Right cardiac atrium (tissue), 5 donors: ENCODE data around the gene DCTN3. TPM values are rescaled to one million over a fixed set of nuclear protein-coding genes. Genes with fewer than 3 reads are reported as not detected.
A peak's percentile ranks its signal among the peaks of the same experiment; 100 is the strongest.

ENCODE experiments used
- ATAC-seq, 2 donors: fragments of 200-7000 bp; cut with Tn5 transposase; one replicate each; pipeline versions ENCODE4 v1.8.0 to v1.9.1; 2020; ENCODE audit warnings: moderate library complexity in 2 of 2, mild to moderate bottlenecking in 1 of 2
- DNase-seq, 3 donors: peaks; one replicate each; pipeline ENCODE4 v3.0.0-alpha.2; 2020
- H3K27ac ChIP-seq: one replicate; pipeline ENCODE4 v1.5.1; 2013; ENCODE audit warnings: mild to moderate bottlenecking, low read length, control low read depth, moderate library complexity
- H3K27me3 ChIP-seq: one replicate; pipeline ENCODE4 v1.6.1; 2013; ENCODE audit not compliant: control insufficient read depth, insufficient read depth
- H3K4me1 ChIP-seq: one replicate; pipeline ENCODE4 v1.6.1; 2013; ENCODE audit warnings: low read length; ENCODE audit not compliant: control insufficient read depth, insufficient read depth
- H3K4me3 ChIP-seq: one replicate; pipeline ENCODE4 v1.5.1; 2013; ENCODE audit warnings: low read length, control low read depth
- H3K9me3 ChIP-seq: one replicate; pipeline ENCODE4 v1.6.1; 2013; ENCODE audit warnings: low read length; ENCODE audit not compliant: control insufficient read depth
- WGBS: extraction: QIAGEN DNeasy Blood & Tissue Kit; methylation state at CpG from one replicate; pipeline ENCODE4 v1.1.7; 2013; 5-methylcytosine and 5-hydroxymethylcytosine counted together
- intact Hi-C, 4 donors: fragments of 100-400 bp; cut with DNase I; formaldehyde crosslinking; loops; one replicate each; pipeline versions ENCODE4 v1.11.0 to v1.14.0; 2022 to 2023
- polyA plus RNA-seq: library from polyadenylated mRNA; stranded (reverse); fragments of 200-250 nt; gene quantifications from one replicate; pipeline ENCODE4 v1.2.3, GENCODE V29; 2013
- total RNA-seq, 4 donors: library from RNA; stranded (reverse); fragmentation: NEBNext Ultra II Directional; extraction: Animal tissue kit (Norgen Biotek cat#: 25700); gene quantifications; one replicate each; pipeline ENCODE4 v1.2.1, GENCODE V29; 2021
- donor health status: healthy with polysubstance abuse.
- donor health status: DM: no; HTN: yes; CAD: no.
- donor health status: DM: no; HTN: no; CAD: no.
- donor health status: DM: no; HTN: yes; CAD: no; lungs with severe emphysema.
- donor health status: DM: yes; HTN: yes; CAD: no.

DCTN3 gene
- total and polyA plus RNA-seq, 5 donors, result 99.3 to 128 (median 113) TPM

- peak; percentile 60 to 81 (median 81) for DNase-seq
- intact Hi-C loops, result loop anchor here in 1 of 4 donors (10.0 kb wide), 1 partner anchor 71 kb away; no protein-coding TSS in a partner anchor
- Histone ChIP-seq H3K4me3 (no peak overlapping the region), H3K27me3 (no peaks in the 10 kb centered on the region), H3K4me1 (no peaks in the 10 kb centered on the region), H3K9me3 (no peaks in the 10 kb centered on the region), H3K27ac (no peak overlapping the region)
- peak; percentile 24 for ATAC-seq
- WGBS, result 28% methylated on average over 3 of the region's 3 CpGs
These were observed 13.7 kb upstream of the DCTN3 start for GRCh38 chr9:34633851-34634550.

- WGBS, result 44% methylated on average over 5 of the region's 5 CpGs
- intact Hi-C loops, result loop anchor here in 1 of 4 donors (10.0 kb wide), 1 partner anchor 72 kb away; no protein-coding TSS in a partner anchor
- Histone ChIP-seq H3K27me3 (no peaks in the 10 kb centered on the region), H3K4me3 (no peak overlapping the region), H3K9me3 (no peaks in the 10 kb centered on the region), H3K27ac (no peak overlapping the region), H3K4me1 (no peaks in the 10 kb centered on the region)
- ATAC-seq (no peak), DNase-seq (no peak)
These were observed 12.9 kb upstream of the DCTN3 start for GRCh38 chr9:34633166-34633565.

- ATAC-seq (no peak), DNase-seq (no peak)
- no peaks in the 10 kb centered on the region for H3K9me3 ChIP-seq
- H3K27me3 ChIP-seq, result no peaks in the 10 kb centered on the region
- 38% methylated on average over 5 of the region's 5 CpGs for WGBS
- H3K27ac ChIP-seq, result no peak overlapping the region
- no peaks in the 10 kb centered on the region for H3K4me1 ChIP-seq
- intact Hi-C loops, result loop anchor here in 1 of 4 donors (10.0 kb wide), 1 partner anchor 74 kb away; no protein-coding TSS in a partner anchor
- no peak overlapping the region for H3K4me3 ChIP-seq
These were observed 10.3 kb upstream of the DCTN3 start for GRCh38 chr9:34630402-34631154.

- no peak overlapping the region for H3K27ac ChIP-seq
- no peaks in the 10 kb centered on the region for H3K27me3 ChIP-seq
- no peak overlapping the region for H3K4me3 ChIP-seq
- intact Hi-C loops, result no loop called here
- WGBS, result 29% methylated on average over 5 of the region's 5 CpGs
- H3K4me1 ChIP-seq, result no peaks in the 10 kb centered on the region
- DNase-seq, result no peak
- no peaks in the 10 kb centered on the region for H3K9me3 ChIP-seq
- no peak for ATAC-seq
These were observed 9.2 kb upstream of the DCTN3 start for GRCh38 chr9:34629491-34629808.

- no peaks in the 10 kb centered on the region for H3K9me3 ChIP-seq
- ATAC-seq (peak; percentile 52 to 63), DNase-seq (peak in 2 of 3 donors; percentile 69)
- H3K4me3 ChIP-seq, result peak within 1 kb of the TSS; percentile 57
- H3K4me1 ChIP-seq, result no peaks in the 10 kb centered on the region
- no peaks in the 10 kb centered on the region for H3K27me3 ChIP-seq
- under 1% methylated on average over 68 of the region's 69 CpGs for WGBS
- H3K27ac ChIP-seq, result no peak within 1 kb of the TSS
- intact Hi-C loops, result no loop called here
These were observed 8.6 kb upstream of the DCTN3 start, which contains the start of gene ARID3C for GRCh38 chr9:34628656-34629490. Gene ARID3C, minus strand, starts transcription at chr9:34629066. Its CDS starts 1,052 bp downstream, at chr9:34628014.

- H3K9me3 ChIP-seq, result no peaks in the 10 kb centered on the region
- H3K4me1 ChIP-seq, result no peaks in the 10 kb centered on the region
- ATAC-seq (no peak), DNase-seq (no peak)
- H3K4me3 ChIP-seq, result peak overlapping the region; percentile 57
- 38% methylated on average over 20 of the region's 20 CpGs for WGBS
- intact Hi-C loops, result no loop called here
- H3K27me3 ChIP-seq, result no peaks in the 10 kb centered on the region
- H3K27ac ChIP-seq, result no peak overlapping the region
These were observed 7.7 kb upstream of the DCTN3 start for GRCh38 chr9:34627716-34628655.

- H3K4me3 ChIP-seq, result no peak overlapping the region
- no peaks in the 10 kb centered on the region for H3K27me3 ChIP-seq
- 65% methylated on average over 3 of the region's 3 CpGs for WGBS
- DNase-seq (no peak), ATAC-seq (no peak)
- intact Hi-C loops, result no loop called here
- no peak overlapping the region for H3K27ac ChIP-seq
- H3K4me1 ChIP-seq, result peaks cover 2% of the 10 kb centered on the region
- H3K9me3 ChIP-seq, result no peaks in the 10 kb centered on the region
These were observed 4.8 kb upstream of the DCTN3 start for GRCh38 chr9:34625186-34625486.

GRCh38 chr9:34624475-34625185 lies 4.3 kb upstream of the DCTN3 start:
- peaks cover 4% of the 10 kb centered on the region for H3K4me1 ChIP-seq

GRCh38 chr9:34623374-34624235 lies 3.3 kb upstream of the DCTN3 start:
- DNase-seq, result no peak
- intact Hi-C loops, result no loop called here
- 11% methylated on average over 63 of the region's 63 CpGs for WGBS
- Histone ChIP-seq H3K9me3 (no peaks in the 10 kb centered on the region), H3K4me1 (peaks cover 7% of the 10 kb centered on the region), H3K4me3 (no peak overlapping the region), H3K27me3 (no peaks in the 10 kb centered on the region), H3K27ac (no peak overlapping the region)
- ATAC-seq, result no peak

More at GRCh38 chr9:34624475-34625185, 4.3 kb upstream of the DCTN3 start:
- intact Hi-C loops, result no loop called here
- ATAC-seq (no peak), DNase-seq (no peak)
- no peak overlapping the region for H3K4me3 ChIP-seq
- no peaks in the 10 kb centered on the region for H3K9me3 ChIP-seq
- H3K27me3 ChIP-seq, result no peaks in the 10 kb centered on the region
- 13% methylated on average over 39 of the region's 39 CpGs for WGBS
- no peak overlapping the region for H3K27ac ChIP-seq
